Fibroblast of upper back skin (primary cell): Measurements from ENCODE around the gene FAM110D.
A peak's percentile ranks its signal among the peaks of the same experiment; 100 is the strongest.

Experiments used
- DNase-seq: peaks from one replicate; pipeline ENCODE4 v3.0.0-alpha.2; 2013

The FAM110D gene

GRCh38 chr1:26130695-26131094 lies 28.2 kb upstream of the FAM110D start:
- no peak for DNase-seq

- no peak for DNase-seq
Observed at GRCh38 chr1:26132128-26132833, 26.6 kb upstream of the FAM110D start.

GRCh38 chr1:26132834-26133167 lies 26.1 kb upstream of the FAM110D start:
- no peak for DNase-seq

- no peak for DNase-seq
Observed at GRCh38 chr1:26134466-26134865, 24.4 kb upstream of the FAM110D start.

- no peak for DNase-seq
Observed at GRCh38 chr1:26138974-26139558, 19.8 kb upstream of the FAM110D start.

GRCh38 chr1:26142159-26142558 lies 16.7 kb upstream of the FAM110D start:
- DNase-seq, result no peak

GRCh38 chr1:26145041-26145959 lies 13.6 kb upstream of the FAM110D start:
- DNase-seq, result peak; percentile 74

- DNase-seq, result no peak
Observed at GRCh38 chr1:26145960-26146294, 13.0 kb upstream of the FAM110D start.

GRCh38 chr1:26148887-26149286 lies 10.0 kb upstream of the FAM110D start:
- no peak for DNase-seq

- no peak for DNase-seq
Observed at GRCh38 chr1:26153966-26154532, 4.8 kb upstream of the FAM110D start.

- no peak for DNase-seq
Observed at GRCh38 chr1:26154750-26155149, 4.1 kb upstream of the FAM110D start.

- DNase-seq, result no peak
Observed at GRCh38 chr1:26155370-26156284, 3.3 kb upstream of the FAM110D start.

GRCh38 chr1:26156285-26157038 lies 2.4 kb upstream of the FAM110D start:
- peak; percentile 59 for DNase-seq

GRCh38 chr1:26158271-26158907 lies 490 bp upstream of the FAM110D start:
- no peak for DNase-seq

GRCh38 chr1:26159743-26160039 lies 812 bp downstream of the FAM110D start:
- DNase-seq, result no peak

- no peak for DNase-seq
Observed at GRCh38 chr1:26160527-26161414, 1.9 kb downstream of the FAM110D start.

GRCh38 chr1:26161415-26162219 lies 2.7 kb downstream of the FAM110D start:
- peak; percentile 51 for DNase-seq

GRCh38 chr1:26162220-26162709 lies 3.4 kb downstream of the FAM110D start:
- DNase-seq, result no peak

GRCh38 chr1:26163684-26164035 lies 4.8 kb downstream of the FAM110D start:
- DNase-seq, result no peak
